ENCODE measurements around the gene CPNE5. TPM values are rescaled to one million over a fixed set of nuclear protein-coding genes. Genes with fewer than 3 reads are reported as not detected.

The CPNE5 gene
- total RNA-seq, 1 experiment from 2014 or later = 0.44 TPM

DNA sequence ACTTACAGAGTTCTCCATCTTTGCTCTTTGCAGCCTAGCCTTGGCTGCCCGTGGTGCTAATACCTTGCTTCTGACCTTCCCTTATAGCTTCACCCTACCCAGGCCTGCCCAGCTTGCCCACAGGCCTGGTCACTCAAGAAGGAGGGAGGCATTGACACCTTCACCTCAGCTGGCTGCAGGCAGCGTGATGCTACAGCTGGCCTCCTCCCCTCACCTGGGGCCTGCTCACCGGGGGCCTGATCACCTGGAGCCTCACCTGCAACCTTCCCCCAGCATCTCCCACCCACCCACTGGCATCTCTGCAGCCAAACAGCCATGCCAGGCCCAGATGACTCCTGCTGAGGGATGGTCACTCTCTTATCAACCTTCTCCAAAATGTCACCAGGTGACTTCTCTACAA is 40.4 kb downstream of the CPNE5 start:
- no peaks in the 10 kb centered on the region for H3K27me3 ChIP-seq (ENCODE audit: control insufficient read depth, insufficient read depth, low read length)
- ChIA-PET CTCF (interaction anchor here (1.1 kb wide), 1 partner anchor 16 kb away, joined by 3 read pairs; no protein-coding TSS in a partner anchor), POLR2A (no interaction called here)
- no peak overlapping the region for H3K4me3 ChIP-seq (ENCODE audit: low read depth in 2 of 2, low read length in 2 of 2)
- in situ Hi-C loops (cut with HindIII; ENCODE audit: low pct_unique_long_range_greater_than_20kb, low sequenced_read_pairs) (no loop called here), intact Hi-C loops (cut with micrococcal nuclease; ENCODE audit: unreplicated experiment) (no loop called here)
- no TSS peak for BruUV-seq (replicated peaks)
- H3K4me1 ChIP-seq (ENCODE audit: control insufficient read depth, insufficient read depth, low read length) = no peaks in the 10 kb centered on the region
- DNase-seq (ENCODE audit: low read depth, low spot score) = no peak
- TF ChIP-seq, protein P1, sequence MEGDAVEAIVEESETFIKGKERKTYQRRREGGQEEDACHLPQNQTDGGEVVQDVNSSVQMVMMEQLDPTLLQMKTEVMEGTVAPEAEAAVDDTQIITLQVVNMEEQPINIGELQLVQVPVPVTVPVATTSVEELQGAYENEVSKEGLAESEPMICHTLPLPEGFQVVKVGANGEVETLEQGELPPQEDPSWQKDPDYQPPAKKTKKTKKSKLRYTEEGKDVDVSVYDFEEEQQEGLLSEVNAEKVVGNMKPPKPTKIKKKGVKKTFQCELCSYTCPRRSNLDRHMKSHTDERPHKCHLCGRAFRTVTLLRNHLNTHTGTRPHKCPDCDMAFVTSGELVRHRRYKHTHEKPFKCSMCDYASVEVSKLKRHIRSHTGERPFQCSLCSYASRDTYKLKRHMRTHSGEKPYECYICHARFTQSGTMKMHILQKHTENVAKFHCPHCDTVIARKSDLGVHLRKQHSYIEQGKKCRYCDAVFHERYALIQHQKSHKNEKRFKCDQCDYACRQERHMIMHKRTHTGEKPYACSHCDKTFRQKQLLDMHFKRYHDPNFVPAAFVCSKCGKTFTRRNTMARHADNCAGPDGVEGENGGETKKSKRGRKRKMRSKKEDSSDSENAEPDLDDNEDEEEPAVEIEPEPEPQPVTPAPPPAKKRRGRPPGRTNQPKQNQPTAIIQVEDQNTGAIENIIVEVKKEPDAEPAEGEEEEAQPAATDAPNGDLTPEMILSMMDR (IDR thresholded peaks at IDR 0.05) = no peak
- TF ChIP-seq SIN3A (IDR thresholded peaks at IDR 0.05; ENCODE audit: borderline replicate concordance, insufficient read depth, low read depth, low read length) = no peak
- TF ChIP-seq, protein P2, sequence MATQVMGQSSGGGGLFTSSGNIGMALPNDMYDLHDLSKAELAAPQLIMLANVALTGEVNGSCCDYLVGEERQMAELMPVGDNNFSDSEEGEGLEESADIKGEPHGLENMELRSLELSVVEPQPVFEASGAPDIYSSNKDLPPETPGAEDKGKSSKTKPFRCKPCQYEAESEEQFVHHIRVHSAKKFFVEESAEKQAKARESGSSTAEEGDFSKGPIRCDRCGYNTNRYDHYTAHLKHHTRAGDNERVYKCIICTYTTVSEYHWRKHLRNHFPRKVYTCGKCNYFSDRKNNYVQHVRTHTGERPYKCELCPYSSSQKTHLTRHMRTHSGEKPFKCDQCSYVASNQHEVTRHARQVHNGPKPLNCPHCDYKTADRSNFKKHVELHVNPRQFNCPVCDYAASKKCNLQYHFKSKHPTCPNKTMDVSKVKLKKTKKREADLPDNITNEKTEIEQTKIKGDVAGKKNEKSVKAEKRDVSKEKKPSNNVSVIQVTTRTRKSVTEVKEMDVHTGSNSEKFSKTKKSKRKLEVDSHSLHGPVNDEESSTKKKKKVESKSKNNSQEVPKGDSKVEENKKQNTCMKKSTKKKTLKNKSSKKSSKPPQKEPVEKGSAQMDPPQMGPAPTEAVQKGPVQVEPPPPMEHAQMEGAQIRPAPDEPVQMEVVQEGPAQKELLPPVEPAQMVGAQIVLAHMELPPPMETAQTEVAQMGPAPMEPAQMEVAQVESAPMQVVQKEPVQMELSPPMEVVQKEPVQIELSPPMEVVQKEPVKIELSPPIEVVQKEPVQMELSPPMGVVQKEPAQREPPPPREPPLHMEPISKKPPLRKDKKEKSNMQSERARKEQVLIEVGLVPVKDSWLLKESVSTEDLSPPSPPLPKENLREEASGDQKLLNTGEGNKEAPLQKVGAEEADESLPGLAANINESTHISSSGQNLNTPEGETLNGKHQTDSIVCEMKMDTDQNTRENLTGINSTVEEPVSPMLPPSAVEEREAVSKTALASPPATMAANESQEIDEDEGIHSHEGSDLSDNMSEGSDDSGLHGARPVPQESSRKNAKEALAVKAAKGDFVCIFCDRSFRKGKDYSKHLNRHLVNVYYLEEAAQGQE (IDR thresholded peaks at IDR 0.05; ENCODE audit: insufficient read depth in 1 of 2, low read depth in 2 of 2, low read length in 1 of 2) = no peak
- TF ChIP-seq TCF7L2 (IDR thresholded peaks at IDR 0.05; ENCODE audit: low read depth, low read length) = no peak
- no peak for TF ChIP-seq POLR2AphosphoS5 (IDR thresholded peaks at IDR 0.05; ENCODE audit: low read depth, low read length)
- no peaks in the 10 kb centered on the region for H3K9me3 ChIP-seq (ENCODE audit: control insufficient read depth, insufficient read depth, low read depth, low read length)
- no peak for ATAC-seq
- H3K36me3 ChIP-seq (ENCODE audit: control insufficient read depth, insufficient read depth, low read length) = no peaks in the 10 kb centered on the region
- no peak overlapping the region for H3K27ac ChIP-seq (ENCODE audit: low read length)

DNA sequence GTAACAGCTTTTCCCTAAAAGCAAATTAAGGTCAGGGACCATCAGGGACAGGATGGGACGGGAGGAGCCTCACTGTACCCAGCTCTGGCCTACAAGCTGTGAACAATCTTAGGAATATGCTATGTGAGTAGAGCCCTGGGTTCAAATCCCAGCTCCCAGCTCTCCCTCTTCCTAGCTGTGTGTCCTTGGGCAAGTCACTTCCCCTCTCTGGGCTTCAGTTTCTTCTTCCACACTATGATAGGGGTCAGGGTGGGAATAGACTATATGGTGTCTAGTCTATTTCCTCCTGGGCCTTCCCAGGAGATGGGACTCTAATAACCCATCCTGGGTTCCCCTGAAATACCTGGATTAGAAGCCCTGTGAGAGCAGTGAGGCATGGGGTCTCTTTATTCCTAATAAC is 41.6 kb downstream of the CPNE5 start:
- in situ Hi-C loops (cut with HindIII; ENCODE audit: low pct_unique_long_range_greater_than_20kb, low sequenced_read_pairs) (no loop called here), intact Hi-C loops (cut with micrococcal nuclease; ENCODE audit: unreplicated experiment) (no loop called here)
- no TSS peak for BruUV-seq (replicated peaks)
- no peaks in the 10 kb centered on the region for H3K9me3 ChIP-seq (ENCODE audit: control insufficient read depth, insufficient read depth, low read depth, low read length)
- ATAC-seq = no peak
- DNase-seq (ENCODE audit: low read depth, low spot score) = no peak
- H3K36me3 ChIP-seq (ENCODE audit: control insufficient read depth, insufficient read depth, low read length) = no peaks in the 10 kb centered on the region
- H3K27me3 ChIP-seq (ENCODE audit: control insufficient read depth, insufficient read depth, low read length) = no peaks in the 10 kb centered on the region
- no peak overlapping the region for H3K27ac ChIP-seq (ENCODE audit: low read length)
- H3K4me1 ChIP-seq (ENCODE audit: control insufficient read depth, insufficient read depth, low read length) = no peaks in the 10 kb centered on the region
- TF ChIP-seq TCF7L2 (IDR thresholded peaks at IDR 0.05; ENCODE audit: low read depth, low read length) = no peak
- TF ChIP-seq POLR2AphosphoS5 (IDR thresholded peaks at IDR 0.05; ENCODE audit: low read depth, low read length) = no peak
- CTCF ChIA-PET = no interaction called here
- H3K4me3 ChIP-seq (ENCODE audit: low read depth in 2 of 2, low read length in 2 of 2) = no peak overlapping the region
- POLR2A ChIA-PET = no interaction called here

DNA sequence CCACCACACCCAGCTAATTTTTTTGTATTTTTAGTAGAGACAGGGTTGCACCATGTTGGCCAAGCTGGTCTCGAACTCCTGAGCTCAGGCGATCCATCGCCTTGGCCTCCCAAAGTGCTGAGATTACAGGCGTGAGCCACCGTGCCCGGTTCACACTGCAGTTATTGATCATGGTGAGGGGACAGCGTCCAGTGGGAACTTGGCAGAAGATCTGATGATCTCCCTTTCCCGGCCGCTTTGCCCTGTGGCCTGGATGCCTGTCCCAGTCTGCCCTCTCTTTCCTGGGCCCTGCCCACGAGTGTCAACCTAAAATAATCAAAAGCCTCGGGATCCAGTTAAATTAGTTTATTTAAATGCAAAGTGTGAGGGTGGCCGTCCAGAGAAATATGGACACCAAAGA is 42.2 kb downstream of the CPNE5 start:
- POLR2A ChIA-PET = no interaction called here
- in situ Hi-C loops (cut with HindIII; ENCODE audit: low pct_unique_long_range_greater_than_20kb, low sequenced_read_pairs) (no loop called here), intact Hi-C loops (cut with micrococcal nuclease; ENCODE audit: unreplicated experiment) (no loop called here)
- DNase-seq (ENCODE audit: low read depth, low spot score) (no peak), ATAC-seq (no peak)
- no TSS peak for BruUV-seq (replicated peaks)
- no peak overlapping the region for H3K4me3 ChIP-seq (ENCODE audit: low read depth in 2 of 2, low read length in 2 of 2)
- no peaks in the 10 kb centered on the region for H3K9me3 ChIP-seq (ENCODE audit: control insufficient read depth, insufficient read depth, low read depth, low read length)
- no peaks in the 10 kb centered on the region for H3K36me3 ChIP-seq (ENCODE audit: control insufficient read depth, insufficient read depth, low read length)
- no peaks in the 10 kb centered on the region for H3K4me1 ChIP-seq (ENCODE audit: control insufficient read depth, insufficient read depth, low read length)
- TF ChIP-seq SIN3A (IDR thresholded peaks at IDR 0.05; ENCODE audit: borderline replicate concordance, insufficient read depth, low read depth, low read length) (no peak), POLR2AphosphoS5 (IDR thresholded peaks at IDR 0.05; ENCODE audit: low read depth, low read length) (no peak), TCF7L2 (IDR thresholded peaks at IDR 0.05; ENCODE audit: low read depth, low read length) (no peak)
- TF ChIP-seq, protein P1 (IDR thresholded peaks at IDR 0.05) = no peak
- TF ChIP-seq, protein P2 (IDR thresholded peaks at IDR 0.05; ENCODE audit: insufficient read depth in 1 of 2, low read depth in 2 of 2, low read length in 1 of 2) = no peak
- H3K27ac ChIP-seq (ENCODE audit: low read length) = no peak overlapping the region
- no peaks in the 10 kb centered on the region for H3K27me3 ChIP-seq (ENCODE audit: control insufficient read depth, insufficient read depth, low read length)
- CTCF ChIA-PET = no interaction called here

All from Panc1 (cell line).